Activated CD4-positive, alpha-beta memory T cell treated with anti-CD3 and anti-CD28 coated beads for 36 hours (primary cell): ENCODE measurements around the gene RPS6KA2. TPM values are rescaled to one million over a fixed set of nuclear protein-coding genes. Genes with fewer than 3 reads are reported as not detected.
"Not testable (repeated sequence)": the region's sequence is repeated elsewhere in the genome, so short reads cannot be mapped to it uniquely, and the experiment has no call there.

ENCODE experiments used
- CTCF ChIA-PET: fragments of 350-600 bp; sonication (Branson Sonifier 250); formaldehyde crosslinking; loops from one replicate; lab custom pipeline; 2021; ENCODE audit warnings: antibody characterized with exemption, inconsistent platforms; lab: Charles Lee
- POLR2A ChIA-PET: fragments of 350-600 bp; sonication (Branson Sonifier 250); formaldehyde crosslinking; loops from one replicate; lab custom pipeline; 2021; ENCODE audit warnings: antibody characterized with exemption; lab: Charles Lee
- DNase-seq: peaks from one replicate; pipeline ENCODE4 v3.0.0-alpha.2; 2020
- H3K27ac Mint-ChIP-seq: one replicate; pipeline ENCODE4 v1.8.0; 2021; ENCODE audit warnings: mixed read lengths
- H3K27me3 Mint-ChIP-seq: one replicate; pipeline ENCODE4 v1.8.0; 2021; ENCODE audit warnings: mixed read lengths
- H3K36me3 Mint-ChIP-seq: one replicate; pipeline ENCODE4 v1.8.0; 2021; ENCODE audit warnings: mixed read lengths
- H3K4me1 Mint-ChIP-seq: one replicate; pipeline ENCODE4 v1.8.0; 2021; ENCODE audit warnings: low read depth, mixed read lengths
- H3K4me3 Mint-ChIP-seq: one replicate; pipeline ENCODE4 v1.8.0; 2021; ENCODE audit warnings: mild to moderate bottlenecking, mixed read lengths
- H3K9me3 Mint-ChIP-seq: one replicate; pipeline ENCODE4 v1.8.0; 2021; ENCODE audit warnings: mixed read lengths
- intact Hi-C: fragments of 100-400 bp; cut with micrococcal nuclease; formaldehyde crosslinking; loops from one replicate; pipeline ENCODE4 v1.15.1; 2023
- total RNA-seq, 2 experiments: library from RNA; stranded (reverse); gene quantifications; one replicate each; pipeline ENCODE4 v1.2.3, GENCODE V29; 2021

Gene RPS6KA2
- total RNA-seq, 2 experiments from 2014 or later = 7.7 to 7.9 TPM

- no peaks in the 10 kb centered on the region for H3K4me1 Mint-ChIP-seq
- H3K9me3 Mint-ChIP-seq = peaks cover 4% of the 10 kb centered on the region
- CTCF ChIA-PET = no interaction called here
- intact Hi-C loops = no loop called here
- H3K27ac Mint-ChIP-seq = no peak overlapping the region
- no peak overlapping the region for H3K4me3 Mint-ChIP-seq
- POLR2A ChIA-PET = no interaction called here
- no peaks in the 10 kb centered on the region for H3K27me3 Mint-ChIP-seq
- no peak for DNase-seq
- H3K36me3 Mint-ChIP-seq = peaks cover 6% of the 10 kb centered on the region
Observed at GRCh38 chr6:166582258-166582657, 44.8 kb downstream of the RPS6KA2 start.

GRCh38 chr6:166581801-166582200 lies 45.2 kb downstream of the RPS6KA2 start:
- H3K27me3 Mint-ChIP-seq, CTCF ChIA-PET, POLR2A ChIA-PET, intact Hi-C loops, DNase-seq, H3K9me3 Mint-ChIP-seq, H3K4me1 Mint-ChIP-seq, H3K36me3 Mint-ChIP-seq, H3K27ac Mint-ChIP-seq, H3K4me3 Mint-ChIP-seq: not testable (repeated sequence)

- POLR2A ChIA-PET = no interaction called here
- Mint-ChIP-seq H3K4me1 (no peaks in the 10 kb centered on the region), H3K27me3 (no peaks in the 10 kb centered on the region), H3K36me3 (peaks cover 6% of the 10 kb centered on the region), H3K4me3 (no peak overlapping the region), H3K27ac (no peak overlapping the region), H3K9me3 (peaks cover 9% of the 10 kb centered on the region)
- no peak for DNase-seq
- intact Hi-C loops = no loop called here
- CTCF ChIA-PET = no interaction called here
Observed at GRCh38 chr6:166581091-166581511, 46.0 kb downstream of the RPS6KA2 start.

GRCh38 chr6:166580076-166581050 lies 46.7 kb downstream of the RPS6KA2 start:
- Mint-ChIP-seq H3K9me3 (peaks cover 11% of the 10 kb centered on the region), H3K27me3 (no peaks in the 10 kb centered on the region), H3K4me3 (no peak overlapping the region), H3K36me3 (peaks cover 6% of the 10 kb centered on the region), H3K27ac (no peak overlapping the region), H3K4me1 (no peaks in the 10 kb centered on the region)
- POLR2A ChIA-PET = no interaction called here
- CTCF ChIA-PET = no interaction called here
- DNase-seq = no peak
- intact Hi-C loops = no loop called here

GRCh38 chr6:166579237-166579850 lies 47.7 kb downstream of the RPS6KA2 start:
- peaks cover 11% of the 10 kb centered on the region for H3K9me3 Mint-ChIP-seq
- DNase-seq = no peak
- H3K27ac Mint-ChIP-seq = no peak overlapping the region
- H3K36me3 Mint-ChIP-seq = peaks cover 6% of the 10 kb centered on the region
- H3K27me3 Mint-ChIP-seq = no peaks in the 10 kb centered on the region
- no peaks in the 10 kb centered on the region for H3K4me1 Mint-ChIP-seq
- ChIA-PET POLR2A (no interaction called here), CTCF (no interaction called here)
- H3K4me3 Mint-ChIP-seq = no peak overlapping the region
- intact Hi-C loops = no loop called here

- Mint-ChIP-seq H3K27me3 (no peaks in the 10 kb centered on the region), H3K27ac (no peak overlapping the region), H3K4me3 (no peak overlapping the region), H3K4me1 (no peaks in the 10 kb centered on the region), H3K36me3 (peaks cover 6% of the 10 kb centered on the region), H3K9me3 (peaks cover 11% of the 10 kb centered on the region)
- no peak for DNase-seq
- intact Hi-C loops = no loop called here
- ChIA-PET POLR2A (no interaction called here), CTCF (no interaction called here)
Observed at GRCh38 chr6:166578536-166579236, 48.4 kb downstream of the RPS6KA2 start.

- intact Hi-C loops = no loop called here
- peaks cover 11% of the 10 kb centered on the region for H3K9me3 Mint-ChIP-seq
- ChIA-PET POLR2A (no interaction called here), CTCF (no interaction called here)
- no peaks in the 10 kb centered on the region for H3K27me3 Mint-ChIP-seq
- peaks cover 6% of the 10 kb centered on the region for H3K36me3 Mint-ChIP-seq
- H3K27ac Mint-ChIP-seq = no peak overlapping the region
- no peak overlapping the region for H3K4me3 Mint-ChIP-seq
- no peak for DNase-seq
- no peaks in the 10 kb centered on the region for H3K4me1 Mint-ChIP-seq
Observed at GRCh38 chr6:166575205-166575604, 51.8 kb downstream of the RPS6KA2 start.

- ChIA-PET CTCF (no interaction called here), POLR2A (no interaction called here)
- Mint-ChIP-seq H3K4me3 (no peak overlapping the region), H3K27me3 (no peaks in the 10 kb centered on the region), H3K4me1 (no peaks in the 10 kb centered on the region), H3K27ac (no peak overlapping the region), H3K36me3 (peaks cover 3% of the 10 kb centered on the region), H3K9me3 (peaks cover 11% of the 10 kb centered on the region)
- intact Hi-C loops = no loop called here
- no peak for DNase-seq
Observed at GRCh38 chr6:166573511-166574216, 53.4 kb downstream of the RPS6KA2 start.

- H3K27ac Mint-ChIP-seq = no peak overlapping the region
- no peak for DNase-seq
- H3K4me3 Mint-ChIP-seq = no peak overlapping the region
- peaks cover 3% of the 10 kb centered on the region for H3K36me3 Mint-ChIP-seq
- peaks cover 10% of the 10 kb centered on the region for H3K9me3 Mint-ChIP-seq
- ChIA-PET CTCF (interaction anchor here (1.0 kb wide), 1 partner anchor 9 kb away, joined by 3 read pairs; no protein-coding TSS in a partner anchor), POLR2A (no interaction called here)
- intact Hi-C loops = no loop called here
- H3K27me3 Mint-ChIP-seq = no peaks in the 10 kb centered on the region
- H3K4me1 Mint-ChIP-seq = no peaks in the 10 kb centered on the region
Observed at GRCh38 chr6:166572370-166573261, 54.4 kb downstream of the RPS6KA2 start.

- Mint-ChIP-seq H3K4me3 (no peak overlapping the region), H3K4me1 (no peaks in the 10 kb centered on the region), H3K9me3 (peaks cover 2% of the 10 kb centered on the region), H3K27ac (no peak overlapping the region), H3K27me3 (no peaks in the 10 kb centered on the region), H3K36me3 (no peaks in the 10 kb centered on the region)
- ChIA-PET CTCF (no interaction called here), POLR2A (no interaction called here)
- no peak for DNase-seq
- intact Hi-C loops = no loop called here
Observed at GRCh38 chr6:166570929-166571713, 55.9 kb downstream of the RPS6KA2 start.
